NT2/D1 (cell line): ENCODE data around the gene FAM174B.

Source experiments
- DNase-seq: peaks from one replicate; pipeline ENCODE4 v3.0.0-alpha.2; 2011; ENCODE audit warnings: low read depth, low spot score
- H3K27me3 ChIP-seq: 2 replicates; pipeline ENCODE4 v1.6.0; 2011; ENCODE audit warnings: mild to moderate bottlenecking; ENCODE audit not compliant: insufficient read length, insufficient read depth
- H3K36me3 ChIP-seq: 2 replicates; pipeline ENCODE4 v1.6.1; 2011; ENCODE audit warnings: mild to moderate bottlenecking, low read length, mixed read lengths; ENCODE audit not compliant: insufficient read depth, insufficient read length
- H3K4me1 ChIP-seq: 2 replicates; pipeline ENCODE4 v1.5.1; 2011; ENCODE audit not compliant: insufficient read depth, insufficient read length
- H3K4me3 ChIP-seq: 2 replicates; pipeline ENCODE4 v1.5.1; 2011; ENCODE audit warnings: low read depth; ENCODE audit not compliant: insufficient read length
- H3K9ac ChIP-seq: 2 replicates; pipeline ENCODE4 v1.6.0; 2011; ENCODE audit warnings: low read depth; ENCODE audit not compliant: insufficient read length
- H3K9me3 ChIP-seq: 2 replicates; pipeline ENCODE4 v1.5.1; 2011; ENCODE audit warnings: mild to moderate bottlenecking, low read length; ENCODE audit not compliant: insufficient read depth
- SUZ12 ChIP-seq: IDR thresholded peaks from 2 replicates; pipeline ENCODE4 v1.6.1; 2011; ENCODE audit not compliant: insufficient read length, insufficient read depth; ENCODE audit errors: extremely low read depth
- YY1 ChIP-seq: IDR thresholded peaks from 2 replicates; pipeline ENCODE4 v1.6.1; 2011; ENCODE audit not compliant: insufficient read length, insufficient read depth
- ZNF274 ChIP-seq: IDR thresholded peaks from 2 replicates; pipeline ENCODE4 v1.6.1; 2011; ENCODE audit warnings: mild to moderate bottlenecking, low read depth, low read length

The FAM174B gene

GRCh38 chr15:92580933-92581445 lies 74.6 kb downstream of the FAM174B start:
- H3K4me3 ChIP-seq, result no peak overlapping the region
- H3K27me3 ChIP-seq, result no peaks in the 10 kb centered on the region
- peaks cover 15% of the 10 kb centered on the region; the same call in 1 of the 2 replicates for H3K9me3 ChIP-seq
- no peak for TF ChIP-seq ZNF274
- TF ChIP-seq YY1, result no peak
- no peaks in the 10 kb centered on the region for H3K4me1 ChIP-seq
- H3K9ac ChIP-seq, result no peak overlapping the region
- DNase-seq, result no peak
- no peaks in the 10 kb centered on the region for H3K36me3 ChIP-seq

- TF ChIP-seq SUZ12, result no peak
- TF ChIP-seq YY1, result no peak
- TF ChIP-seq ZNF274, result no peak
- Histone ChIP-seq H3K9me3 (peaks cover 15% of the 10 kb centered on the region; the same call in 1 of the 2 replicates), H3K4me3 (no peak overlapping the region), H3K36me3 (no peaks in the 10 kb centered on the region), H3K9ac (no peak overlapping the region), H3K4me1 (no peaks in the 10 kb centered on the region), H3K27me3 (no peaks in the 10 kb centered on the region)
- DNase-seq, result no peak
These were observed 75.1 kb downstream of the FAM174B start for GRCh38 chr15:92580521-92580920.

- H3K9me3 ChIP-seq, result peaks cover 15% of the 10 kb centered on the region; the same call in 1 of the 2 replicates
- H3K4me1 ChIP-seq, result no peaks in the 10 kb centered on the region
- no peak overlapping the region for H3K9ac ChIP-seq
- no peaks in the 10 kb centered on the region for H3K27me3 ChIP-seq
- no peaks in the 10 kb centered on the region for H3K36me3 ChIP-seq
- TF ChIP-seq SUZ12, result no peak
- TF ChIP-seq YY1, result no peak
- no peak for TF ChIP-seq ZNF274
- no peak overlapping the region for H3K4me3 ChIP-seq
- no peak for DNase-seq
These were observed 75.6 kb downstream of the FAM174B start for GRCh38 chr15:92579931-92580470.

- Histone ChIP-seq H3K9ac (no peak overlapping the region), H3K36me3 (no peaks in the 10 kb centered on the region), H3K4me1 (no peaks in the 10 kb centered on the region), H3K9me3 (peaks cover 12% of the 10 kb centered on the region; the same call in 1 of the 2 replicates), H3K27me3 (no peaks in the 10 kb centered on the region), H3K4me3 (no peak overlapping the region)
- TF ChIP-seq YY1 (no peak), ZNF274 (no peak), SUZ12 (no peak)
- DNase-seq, result no peak
These were observed 76.1 kb downstream of the FAM174B start for GRCh38 chr15:92579486-92579885.

GRCh38 chr15:92578096-92578835 lies 77.3 kb downstream of the FAM174B start:
- no peak for TF ChIP-seq YY1
- no peak for TF ChIP-seq ZNF274
- no peak for TF ChIP-seq SUZ12
- DNase-seq, result no peak

GRCh38 chr15:92576597-92577200 lies 78.9 kb downstream of the FAM174B start:
- Histone ChIP-seq H3K4me1 (no peaks in the 10 kb centered on the region), H3K36me3 (no peaks in the 10 kb centered on the region), H3K4me3 (no peak overlapping the region), H3K9ac (no peak overlapping the region), H3K9me3 (no peaks in the 10 kb centered on the region), H3K27me3 (no peaks in the 10 kb centered on the region)
- TF ChIP-seq ZNF274 (no peak), SUZ12 (no peak), YY1 (no peak)
- no peak for DNase-seq

More at GRCh38 chr15:92578096-92578835, 77.3 kb downstream of the FAM174B start:
- Histone ChIP-seq H3K27me3 (no peaks in the 10 kb centered on the region), H3K4me3 (no peak overlapping the region), H3K4me1 (no peaks in the 10 kb centered on the region), H3K36me3 (no peaks in the 10 kb centered on the region), H3K9me3 (no peaks in the 10 kb centered on the region), H3K9ac (no peak overlapping the region)

GRCh38 chr15:92574566-92574965 lies 81.0 kb downstream of the FAM174B start:
- Histone ChIP-seq H3K4me3 (no peak overlapping the region), H3K9ac (no peak overlapping the region), H3K4me1 (no peaks in the 10 kb centered on the region), H3K9me3 (no peaks in the 10 kb centered on the region), H3K36me3 (no peaks in the 10 kb centered on the region), H3K27me3 (no peaks in the 10 kb centered on the region)
- DNase-seq, result no peak
- TF ChIP-seq SUZ12 (no peak), YY1 (no peak), ZNF274 (no peak)
